HEK293T (cell line): ENCODE results near the gene KRTAP19-6.

Source experiments
- ARNT ChIP-seq: fragments of 450-650 bp; IDR thresholded peaks from 2 replicates; pipeline ENCODE4 v1.6.1; 2017; ENCODE audit warnings: mild to moderate bottlenecking
- BHLHE40 ChIP-seq: fragments of 450-650 bp; IDR thresholded peaks from 2 replicates; pipeline ENCODE4 v1.6.1; 2016; ENCODE audit warnings: mild to moderate bottlenecking, moderate library complexity, borderline replicate concordance
- ELF4 ChIP-seq: fragments of 450-650 bp; IDR thresholded peaks from 2 replicates; pipeline ENCODE4 v1.6.1; 2017; ENCODE audit warnings: antibody characterized with exemption
- FOXA1 ChIP-seq: fragments of 450-650 bp; IDR thresholded peaks from 2 replicates; pipeline ENCODE4 v1.6.1; 2016; ENCODE audit warnings: mild to moderate bottlenecking
- FOXM1 ChIP-seq: fragments of 450-650 bp; IDR thresholded peaks from 2 replicates; pipeline ENCODE4 v1.6.1; 2017; ENCODE audit warnings: mild to moderate bottlenecking, borderline replicate concordance
- HDGF ChIP-seq: fragments of 450-650 bp; IDR thresholded peaks from 2 replicates; pipeline ENCODE4 v1.6.1; 2017; ENCODE audit warnings: antibody characterized with exemption, borderline replicate concordance
- SP1 ChIP-seq: fragments of 450-650 bp; IDR thresholded peaks from 2 replicates; pipeline ENCODE4 v1.6.1; 2017
- TARDBP ChIP-seq: fragments of 450-650 bp; IDR thresholded peaks from 2 replicates; pipeline ENCODE4 v1.6.1; 2016

- no peak for TF ChIP-seq SP1
- TF ChIP-seq HDGF, result no peak
- TF ChIP-seq BHLHE40, result no peak
- TF ChIP-seq ELF4, result no peak
- no peak for TF ChIP-seq FOXA1
- no peak for TF ChIP-seq ARNT
- no peak for TF ChIP-seq FOXM1
- TF ChIP-seq TARDBP, result no peak
These were observed 19.7 kb upstream of the KRTAP19-6 start, which contains the start of gene KRTAP19-7 for GRCh38 chr21:30561264-30561895.
